Renal cortical epithelial cell (primary cell): Measurements from ENCODE around the gene PINK1. TPM values are rescaled to one million over a fixed set of nuclear protein-coding genes. Genes with fewer than 3 reads are reported as not detected.

Experiments
- DNase-seq: peaks from one replicate; pipeline ENCODE4 v3.0.0-alpha.2; 2011; ENCODE audit warnings: low read depth
- total RNA-seq: library from RNA; depleted of rRNA; stranded (reverse); fragments of >200 nt; gene quantifications from 2 replicates; pipeline ENCODE4 v1.2.3, GENCODE V29; 2014

The PINK1 gene
- total RNA-seq, 1 donor from 2014 or later = 93.9 TPM

- no peak for DNase-seq
Observed at GRCh38 chr1:20680269-20680668, 47.0 kb downstream of the PINK1 start.

- DNase-seq = no peak
Observed at GRCh38 chr1:20681999-20682398, 48.7 kb downstream of the PINK1 start.

- no peak for DNase-seq
Observed at GRCh38 chr1:20682571-20683236, 49.4 kb downstream of the PINK1 start.

- no peak for DNase-seq
Observed at GRCh38 chr1:20683614-20684013, 50.4 kb downstream of the PINK1 start.

- DNase-seq = no peak
Observed at GRCh38 chr1:20684050-20684620, 50.9 kb downstream of the PINK1 start.

- DNase-seq = no peak
Observed at GRCh38 chr1:20684651-20685050, 51.4 kb downstream of the PINK1 start.

- DNase-seq = no peak
Observed at GRCh38 chr1:20685099-20685662, 51.9 kb downstream of the PINK1 start.

GRCh38 chr1:20685741-20686140 is 52.5 kb downstream of the PINK1 start:
- no peak for DNase-seq

- DNase-seq = no peak
Observed at GRCh38 chr1:20686883-20687725, 53.8 kb downstream of the PINK1 start.

GRCh38 chr1:20689645-20690056 is 56.4 kb downstream of the PINK1 start:
- no peak for DNase-seq

GRCh38 chr1:20691872-20692271 is 58.6 kb downstream of the PINK1 start:
- no peak for DNase-seq

- no peak for DNase-seq
Observed at GRCh38 chr1:20693623-20694022, 60.4 kb downstream of the PINK1 start.

- DNase-seq = no peak
Observed at GRCh38 chr1:20695515-20695914, 62.3 kb downstream of the PINK1 start.

- peak; percentile 67 for DNase-seq
Observed at GRCh38 chr1:20696397-20697333, 63.4 kb downstream of the PINK1 start.

- no peak for DNase-seq
Observed at GRCh38 chr1:20697563-20697962, 64.3 kb downstream of the PINK1 start.

GRCh38 chr1:20698195-20698910 is 65.1 kb downstream of the PINK1 start:
- peak; percentile 79 for DNase-seq

- no peak for DNase-seq
Observed at GRCh38 chr1:20699558-20699957, 66.3 kb downstream of the PINK1 start.

- DNase-seq = no peak
Observed at GRCh38 chr1:20700636-20701215, 67.5 kb downstream of the PINK1 start.
